Neural cell (in vitro differentiated cells): ENCODE data around the gene KIF4A. TPM values are rescaled to one million over a fixed set of nuclear protein-coding genes. Genes with fewer than 3 reads are reported as not detected.

Source experiments
- H2AFZ ChIP-seq: fragments of 200-600, 300-800 bp; sonication (generic), shearing (Covaris generic); 2 replicates; pipeline ENCODE4 v1.6.0; 2014; ENCODE audit warnings: low read depth, mild to moderate bottlenecking, antibody characterized with exemption, low read length, moderate library complexity
- H3F3A ChIP-seq: fragments of 200-600 bp; shearing (Covaris generic); 2 replicates; pipeline ENCODE4 v1.6.1; 2016; ENCODE audit warnings: mild to moderate bottlenecking, moderate library complexity, mixed read lengths, antibody characterized with exemption, low read length; ENCODE audit not compliant: insufficient read depth, poor library complexity, severe bottlenecking
- H3K27ac ChIP-seq: fragments of 200-600, 300-800 bp; sonication (generic), shearing (Covaris generic); 2 replicates; pipeline ENCODE4 v1.5.1; 2014; ENCODE audit warnings: mild to moderate bottlenecking, low read length, moderate library complexity
- H3K27me3 ChIP-seq: fragments of 300-800, 200-600 bp; sonication (generic), shearing (Covaris generic); 2 replicates; pipeline ENCODE4 v1.6.0; 2014; ENCODE audit warnings: mild to moderate bottlenecking, low read depth, low read length, moderate library complexity; ENCODE audit not compliant: insufficient read depth
- H3K36me3 ChIP-seq: fragments of 300-800, 200-600 bp; sonication (generic), shearing (Covaris generic); 2 replicates; pipeline ENCODE4 v1.5.1; 2014; ENCODE audit warnings: mild to moderate bottlenecking, antibody characterized with exemption, low read length, moderate library complexity; ENCODE audit not compliant: insufficient read depth
- H3K4me2 ChIP-seq: fragments of 300-800, 200-600 bp; sonication (generic), shearing (Covaris generic); 2 replicates; pipeline ENCODE4 v1.6.0; 2014; ENCODE audit warnings: mild to moderate bottlenecking, low read length
- H3K4me3 ChIP-seq: fragments of 300-800, 200-600 bp; sonication (generic), shearing (Covaris generic); 2 replicates; pipeline ENCODE4 v1.5.1; 2014; ENCODE audit warnings: mild to moderate bottlenecking, low read length, moderate library complexity
- H3K79me2 ChIP-seq: fragments of 200-600 bp; shearing (Covaris generic); replicated peaks from 2 replicates; pipeline ENCODE4 v1.6.0; 2014; ENCODE audit warnings: mild to moderate bottlenecking, low read length, moderate library complexity; ENCODE audit not compliant: insufficient read depth
- H3K9ac ChIP-seq: fragments of 300-800, 200-600 bp; sonication (generic), shearing (Covaris generic); 2 replicates; pipeline ENCODE4 v1.6.1; 2016; ENCODE audit warnings: mild to moderate bottlenecking, low read length, mixed read lengths
- H3K9me2 ChIP-seq: fragments of 200-600 bp; shearing (Covaris generic); 2 replicates; pipeline ENCODE4 v1.6.1; 2016; ENCODE audit warnings: mild to moderate bottlenecking, low read length, mixed read lengths; ENCODE audit not compliant: insufficient read depth
- H3K9me3 ChIP-seq: fragments of 200-600, 300-800 bp; sonication (generic), shearing (Covaris generic); 2 replicates; pipeline ENCODE4 v1.6.1; 2016; ENCODE audit warnings: mild to moderate bottlenecking, mixed run types, low read length, moderate library complexity, mixed read lengths
- H4K20me1 ChIP-seq: fragments of 200-600 bp; shearing (Covaris generic); 2 replicates; pipeline ENCODE4 v1.6.1; 2016; ENCODE audit warnings: mild to moderate bottlenecking, mixed run types; ENCODE audit not compliant: insufficient read depth
- EP300 ChIP-seq: fragments of 450-650 bp; conservative IDR thresholded peaks from 2 replicates; pipeline ENCODE4 v1.6.1; 2014; ENCODE audit warnings: antibody characterized with exemption, mild to moderate bottlenecking, moderate library complexity; ENCODE audit not compliant: poor library complexity, severe bottlenecking
- EZH2 ChIP-seq: fragments of 200-600, 300-800 bp; shearing (Covaris generic), sonication (generic); IDR thresholded peaks from 2 replicates; pipeline ENCODE4 v1.6.1; 2014; ENCODE audit warnings: antibody characterized with exemption, low read length, borderline replicate concordance, mild to moderate bottlenecking; ENCODE audit not compliant: insufficient read depth, poor library complexity, severe bottlenecking
- MXI1 ChIP-seq: fragments of 450-650 bp; conservative IDR thresholded peaks from 2 replicates; pipeline ENCODE4 v1.6.1; 2014; ENCODE audit warnings: antibody characterized with exemption, mild to moderate bottlenecking; ENCODE audit not compliant: poor library complexity, severe bottlenecking
- POLR2AphosphoS5 ChIP-seq: IDR thresholded peaks from 2 replicates; pipeline ENCODE4 v1.6.1; 2012
- RAD21 ChIP-seq: fragments of 450-650 bp; conservative IDR thresholded peaks from 2 replicates; pipeline ENCODE4 v1.6.1; 2014; ENCODE audit warnings: antibody characterized with exemption, mild to moderate bottlenecking, moderate library complexity
- REST ChIP-seq: IDR thresholded peaks from 2 replicates; pipeline ENCODE4 v1.6.1; 2012; ENCODE audit warnings: borderline replicate concordance
- SMC3 ChIP-seq: fragments of 450-650 bp; conservative IDR thresholded peaks from 2 replicates; pipeline ENCODE4 v1.6.1; 2014; ENCODE audit warnings: antibody characterized with exemption, mild to moderate bottlenecking, moderate library complexity; ENCODE audit not compliant: poor library complexity
- TAF1 ChIP-seq: IDR thresholded peaks from 2 replicates; pipeline ENCODE4 v1.6.1; 2012; ENCODE audit warnings: low read depth
- polyA plus RNA-seq: library from polyadenylated mRNA; depleted of rRNA; stranded (reverse); fragments of >200 nt; gene quantifications from 2 replicates; pipeline ENCODE4 v1.2.3, GENCODE V29; 2014
- TF ChIP-seq, protein P1 (sequence below): fragments of 450-650 bp; IDR thresholded peaks from 2 replicates; pipeline ENCODE4 v1.5.1; 2014; ENCODE audit warnings: antibody characterized with exemption, mild to moderate bottlenecking, moderate library complexity; ENCODE audit not compliant: poor library complexity, severe bottlenecking

KIF4A gene
- polyA plus RNA-seq, 1 donor from 2014 or later, result 1.1 TPM

DNA sequence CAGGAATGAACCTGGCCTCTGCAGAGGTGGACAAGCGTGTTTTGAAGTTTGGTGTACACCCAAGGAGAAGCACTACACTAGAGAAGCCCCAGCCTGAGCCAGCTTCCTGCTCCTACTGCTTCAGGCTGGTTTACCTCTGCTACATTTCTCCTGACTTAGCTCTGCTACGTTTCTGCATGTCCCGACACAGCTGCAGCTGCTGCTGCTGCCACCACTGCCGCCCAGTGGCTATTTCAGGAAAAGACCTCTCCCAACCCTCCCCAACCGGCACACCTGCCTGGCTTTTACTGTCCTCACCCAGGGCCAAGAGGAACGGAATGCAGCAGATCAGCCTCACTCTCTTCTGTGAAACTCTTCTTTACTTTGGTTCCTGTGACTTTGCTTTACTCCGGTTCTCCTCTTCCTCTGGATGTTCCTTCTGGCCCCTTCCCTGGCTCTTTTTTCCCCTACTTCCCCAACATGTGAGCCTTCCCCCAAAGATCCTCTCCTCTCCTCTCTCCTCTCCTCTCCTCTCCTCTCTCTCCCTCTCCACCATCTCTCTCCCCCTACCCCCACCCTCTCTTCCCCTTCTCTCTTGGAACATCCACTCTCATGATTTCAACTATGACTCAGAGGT is 26.8 kb upstream of the KIF4A start:
- Histone ChIP-seq H3K27me3 (no peaks in the 10 kb centered on the region), H3K4me3 (no peak overlapping the region), H3K4me2 (no peak overlapping the region), H3K9me3 (no peaks in the 10 kb centered on the region), H3K9ac (no peak overlapping the region), H3K36me3 (no peaks in the 10 kb centered on the region), H3F3A (no peaks in the 10 kb centered on the region), H4K20me1 (no peaks in the 10 kb centered on the region), H3K27ac (no peak overlapping the region), H2AFZ (no peak overlapping the region), H3K79me2 (no peaks in the 10 kb centered on the region), H3K9me2 (no peaks in the 10 kb centered on the region)
- no peak for TF ChIP-seq EP300
- no peak for TF ChIP-seq REST
- no peak for TF ChIP-seq EZH2
- TF ChIP-seq, protein P1, sequence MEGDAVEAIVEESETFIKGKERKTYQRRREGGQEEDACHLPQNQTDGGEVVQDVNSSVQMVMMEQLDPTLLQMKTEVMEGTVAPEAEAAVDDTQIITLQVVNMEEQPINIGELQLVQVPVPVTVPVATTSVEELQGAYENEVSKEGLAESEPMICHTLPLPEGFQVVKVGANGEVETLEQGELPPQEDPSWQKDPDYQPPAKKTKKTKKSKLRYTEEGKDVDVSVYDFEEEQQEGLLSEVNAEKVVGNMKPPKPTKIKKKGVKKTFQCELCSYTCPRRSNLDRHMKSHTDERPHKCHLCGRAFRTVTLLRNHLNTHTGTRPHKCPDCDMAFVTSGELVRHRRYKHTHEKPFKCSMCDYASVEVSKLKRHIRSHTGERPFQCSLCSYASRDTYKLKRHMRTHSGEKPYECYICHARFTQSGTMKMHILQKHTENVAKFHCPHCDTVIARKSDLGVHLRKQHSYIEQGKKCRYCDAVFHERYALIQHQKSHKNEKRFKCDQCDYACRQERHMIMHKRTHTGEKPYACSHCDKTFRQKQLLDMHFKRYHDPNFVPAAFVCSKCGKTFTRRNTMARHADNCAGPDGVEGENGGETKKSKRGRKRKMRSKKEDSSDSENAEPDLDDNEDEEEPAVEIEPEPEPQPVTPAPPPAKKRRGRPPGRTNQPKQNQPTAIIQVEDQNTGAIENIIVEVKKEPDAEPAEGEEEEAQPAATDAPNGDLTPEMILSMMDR, result peak; percentile 68
- TF ChIP-seq TAF1, result no peak
- TF ChIP-seq RAD21, result peak; percentile 61
- TF ChIP-seq SMC3, result peak; percentile 63
- TF ChIP-seq POLR2AphosphoS5, result no peak
- no peak for TF ChIP-seq MXI1

- Histone ChIP-seq H3F3A (no peaks in the 10 kb centered on the region), H3K27me3 (no peaks in the 10 kb centered on the region), H3K27ac (no peak overlapping the region), H3K79me2 (no peaks in the 10 kb centered on the region), H3K36me3 (no peaks in the 10 kb centered on the region), H3K4me2 (no peak overlapping the region), H4K20me1 (no peaks in the 10 kb centered on the region), H3K4me3 (no peak overlapping the region), H2AFZ (no peak overlapping the region), H3K9ac (no peak overlapping the region), H3K9me2 (no peaks in the 10 kb centered on the region), H3K9me3 (no peaks in the 10 kb centered on the region)
- TF ChIP-seq REST, result no peak
- no peak for TF ChIP-seq EP300
- no peak for TF ChIP-seq MXI1
- TF ChIP-seq TAF1, result no peak
- TF ChIP-seq RAD21, result no peak
- TF ChIP-seq, protein P1, result no peak
- TF ChIP-seq POLR2AphosphoS5, result no peak
- TF ChIP-seq EZH2, result no peak
- no peak for TF ChIP-seq SMC3
These were observed 25.1 kb upstream of the KIF4A start for GRCh38 chrX:70264784-70265183.
